Loucy (cell line): ENCODE results near the gene PTGDR2.

ENCODE experiments used
- H2AFZ ChIP-seq: fragments of 200-600 bp; sonication (generic); 2 replicates; pipeline ENCODE4 v1.6.0; 2016; ENCODE audit warnings: antibody characterized with exemption, mild to moderate bottlenecking, low read length, moderate library complexity
- H3F3A ChIP-seq: fragments of 200-600 bp; 2 replicates; pipeline ENCODE4 v1.6.0; 2016; ENCODE audit warnings: antibody characterized with exemption, low read depth, mild to moderate bottlenecking
- H3K27me3 ChIP-seq: fragments of 200-600 bp; sonication (generic); 2 replicates; pipeline ENCODE4 v1.6.1; 2014; ENCODE audit warnings: low read length, mild to moderate bottlenecking; ENCODE audit not compliant: insufficient read depth, poor library complexity, severe bottlenecking
- H3K36me3 ChIP-seq: fragments of 200-600 bp; sonication (generic); 2 replicates; pipeline ENCODE4 v1.6.1; 2016; ENCODE audit warnings: low read length; ENCODE audit not compliant: insufficient read depth
- H3K4me1 ChIP-seq: fragments of 200-600 bp; sonication (generic); 2 replicates; pipeline ENCODE4 v1.5.1; 2014; ENCODE audit warnings: low read length, mild to moderate bottlenecking; ENCODE audit not compliant: insufficient read depth, poor library complexity, severe bottlenecking
- H3K4me2 ChIP-seq: fragments of 200-600 bp; sonication (generic); 2 replicates; pipeline ENCODE4 v1.6.0; 2014; ENCODE audit warnings: antibody characterized with exemption, low read length, low read depth, mild to moderate bottlenecking; ENCODE audit not compliant: poor library complexity, severe bottlenecking
- H3K4me3 ChIP-seq: fragments of 200-600 bp; sonication (generic); 2 replicates; pipeline ENCODE4 v1.5.1; 2014; ENCODE audit warnings: low read length, mild to moderate bottlenecking, mixed read lengths; ENCODE audit not compliant: poor library complexity, severe bottlenecking
- H3K79me2 ChIP-seq: fragments of 200-600 bp; sonication (generic); 2 replicates; pipeline ENCODE4 v1.6.1; 2014; ENCODE audit warnings: low read length; ENCODE audit not compliant: insufficient read depth
- H3K9ac ChIP-seq: fragments of 200-600 bp; sonication (generic); 2 replicates; pipeline ENCODE4 v1.6.0; 2014; ENCODE audit warnings: mild to moderate bottlenecking, low read depth, low read length, moderate library complexity; ENCODE audit not compliant: poor library complexity, severe bottlenecking
- H3K9me2 ChIP-seq: fragments of 200-600 bp; sonication (generic); replicated peaks from 2 replicates; pipeline ENCODE4 v1.6.1; 2016; ENCODE audit warnings: low read depth, low read length, mixed read lengths
- H3K9me3 ChIP-seq: fragments of 200-600 bp; sonication (generic); 2 replicates; pipeline ENCODE4 v1.6.1; 2014; ENCODE audit warnings: mild to moderate bottlenecking, antibody characterized with exemption, low read length, low read depth; ENCODE audit not compliant: insufficient read depth
- H4K20me1 ChIP-seq: fragments of 200-600 bp; sonication (generic); 2 replicates; pipeline ENCODE4 v1.6.0; 2014; ENCODE audit warnings: antibody characterized with exemption, low read length, mild to moderate bottlenecking; ENCODE audit not compliant: insufficient read depth, poor library complexity, severe bottlenecking
- CTCF ChIP-seq: fragments of 200-600 bp; sonication (generic); conservative IDR thresholded peaks from 2 replicates; pipeline ENCODE4 v1.5.1; 2014; ENCODE audit warnings: mild to moderate bottlenecking, antibody characterized with exemption, low read length
- EZH2phosphoT487 ChIP-seq: fragments of 200-600 bp; IDR thresholded peaks from 2 replicates; pipeline ENCODE4 v1.6.1; 2018; ENCODE audit warnings: antibody characterized with exemption, mild to moderate bottlenecking, moderate library complexity, borderline replicate concordance

The PTGDR2 gene

GRCh38 chr11:60838132-60838531, 17.6 kb downstream of the PTGDR2 start:
- Histone ChIP-seq H3F3A (no peaks in the 10 kb centered on the region), H3K4me1 (peaks cover 43% of the 10 kb centered on the region), H3K36me3 (no peaks in the 10 kb centered on the region), H3K4me3 (no peak overlapping the region), H3K9me2 (no peaks in the 10 kb centered on the region), H4K20me1 (no peaks in the 10 kb centered on the region), H3K9ac (no peak overlapping the region), H2AFZ (no peak overlapping the region), H3K79me2 (peaks cover 12% of the 10 kb centered on the region), H3K4me2 (no peak overlapping the region), H3K9me3 (no peaks in the 10 kb centered on the region), H3K27me3 (no peaks in the 10 kb centered on the region)
- TF ChIP-seq CTCF: no peak
- TF ChIP-seq EZH2phosphoT487: no peak

- Histone ChIP-seq H3K4me1 (peaks cover 41% of the 10 kb centered on the region), H3K27me3 (no peaks in the 10 kb centered on the region), H4K20me1 (no peaks in the 10 kb centered on the region), H3K79me2 (peaks cover under 1% of the 10 kb centered on the region; the same call in 1 of the 2 replicates), H3K4me3 (no peak overlapping the region), H3K4me2 (peak overlapping the region; percentile 29), H3K9me2 (no peaks in the 10 kb centered on the region), H3F3A (no peaks in the 10 kb centered on the region), H3K36me3 (no peaks in the 10 kb centered on the region), H3K9ac (peak overlapping the region; percentile 7), H2AFZ (peak overlapping the region; percentile 29; the same call in 1 of the 2 replicates), H3K9me3 (no peaks in the 10 kb centered on the region)
- TF ChIP-seq CTCF (no peak), EZH2phosphoT487 (no peak)
Observed at GRCh38 chr11:60836866-60837515, 18.8 kb downstream of the PTGDR2 start.

- H3K9me3 ChIP-seq: no peaks in the 10 kb centered on the region
- H3K79me2 ChIP-seq: no peaks in the 10 kb centered on the region
- no peaks in the 10 kb centered on the region for H3F3A ChIP-seq
- H2AFZ ChIP-seq: no peak overlapping the region
- H3K36me3 ChIP-seq: no peaks in the 10 kb centered on the region
- no peaks in the 10 kb centered on the region for H3K9me2 ChIP-seq
- no peaks in the 10 kb centered on the region for H3K27me3 ChIP-seq
- no peak overlapping the region for H3K4me3 ChIP-seq
- H3K4me1 ChIP-seq: peaks cover 43% of the 10 kb centered on the region
- no peak overlapping the region for H3K4me2 ChIP-seq
- no peaks in the 10 kb centered on the region for H4K20me1 ChIP-seq
- no peak overlapping the region for H3K9ac ChIP-seq
- TF ChIP-seq EZH2phosphoT487: no peak
- no peak for TF ChIP-seq CTCF
Observed at GRCh38 chr11:60835534-60835846, 20.3 kb downstream of the PTGDR2 start.
